DOHH2 (cell line): Measurements from ENCODE around the gene NME7.

Source experiments
- H3F3A ChIP-seq: fragments of 200-600 bp; sonication (generic), shearing (Covaris generic); 2 replicates; pipeline ENCODE4 v1.6.0; 2016; ENCODE audit warnings: antibody characterized with exemption, mild to moderate bottlenecking; ENCODE audit not compliant: control insufficient read depth, insufficient read depth
- H3K27ac ChIP-seq: fragments of 200-600 bp; sonication (generic); 2 replicates; pipeline ENCODE4 v1.5.1; 2014; ENCODE audit warnings: low read depth, mild to moderate bottlenecking, low read length, moderate library complexity
- H3K27me3 ChIP-seq: fragments of 200-600 bp; sonication (generic); 2 replicates; pipeline ENCODE4 v1.6.1; 2014; ENCODE audit warnings: mild to moderate bottlenecking, low read length, mixed read lengths; ENCODE audit not compliant: control insufficient read depth
- H3K36me3 ChIP-seq: fragments of 200-600 bp; sonication (generic); 2 replicates; pipeline ENCODE4 v1.6.1; 2014; ENCODE audit warnings: mild to moderate bottlenecking, low read length, moderate library complexity, mixed read lengths; ENCODE audit not compliant: control insufficient read depth
- H3K4me1 ChIP-seq: fragments of 200-600 bp; sonication (generic); 2 replicates; pipeline ENCODE4 v1.6.1; 2014; ENCODE audit warnings: mild to moderate bottlenecking, low read length, mixed read lengths; ENCODE audit not compliant: control insufficient read depth
- H3K4me2 ChIP-seq: fragments of 200-600 bp; sonication (generic); 2 replicates; pipeline ENCODE4 v1.6.0; 2014; ENCODE audit warnings: mild to moderate bottlenecking, low read length, moderate library complexity
- H3K4me3 ChIP-seq: fragments of 200-600 bp; sonication (generic); 2 replicates; pipeline ENCODE4 v1.5.1; 2014; ENCODE audit warnings: mild to moderate bottlenecking, low read length, mixed read lengths
- H3K79me2 ChIP-seq: fragments of 200-600 bp; sonication (generic); 2 replicates; pipeline ENCODE4 v1.6.1; 2014; ENCODE audit warnings: mild to moderate bottlenecking, low read length, mixed read lengths; ENCODE audit not compliant: control insufficient read depth
- H3K9me2 ChIP-seq: fragments of 200-600 bp; sonication (generic); replicated peaks from 2 replicates; pipeline ENCODE4 v1.6.1; 2014; ENCODE audit warnings: mild to moderate bottlenecking, low read length, mixed read lengths; ENCODE audit not compliant: control insufficient read depth
- H3K9me3 ChIP-seq: fragments of 200-600 bp; sonication (generic); 2 replicates; pipeline ENCODE4 v1.6.1; 2014; ENCODE audit warnings: antibody characterized with exemption, low read length, mixed read lengths; ENCODE audit not compliant: control insufficient read depth, insufficient read depth
- H4K20me1 ChIP-seq: fragments of 200-600 bp; sonication (generic); 2 replicates; pipeline ENCODE4 v1.6.0; 2014; ENCODE audit warnings: low read depth, mild to moderate bottlenecking, antibody characterized with exemption, low read length, moderate library complexity; ENCODE audit not compliant: control insufficient read depth, insufficient read depth
- EZH2phosphoT487 ChIP-seq: fragments of 200-600 bp; sonication (generic); IDR thresholded peaks from 2 replicates; pipeline ENCODE4 v1.6.1; 2017; ENCODE audit warnings: borderline replicate concordance, mild to moderate bottlenecking, antibody characterized with exemption, low read length, moderate library complexity, mixed read lengths
- TF ChIP-seq, protein P1 (sequence below): fragments of 200-600 bp; sonication (generic); IDR thresholded peaks from one replicate; pipeline ENCODE4 v1.5.1; 2014; ENCODE audit warnings: antibody characterized with exemption, mild to moderate bottlenecking, low read depth, low read length; ENCODE audit not compliant: poor library complexity, severe bottlenecking

The NME7 gene

DNA sequence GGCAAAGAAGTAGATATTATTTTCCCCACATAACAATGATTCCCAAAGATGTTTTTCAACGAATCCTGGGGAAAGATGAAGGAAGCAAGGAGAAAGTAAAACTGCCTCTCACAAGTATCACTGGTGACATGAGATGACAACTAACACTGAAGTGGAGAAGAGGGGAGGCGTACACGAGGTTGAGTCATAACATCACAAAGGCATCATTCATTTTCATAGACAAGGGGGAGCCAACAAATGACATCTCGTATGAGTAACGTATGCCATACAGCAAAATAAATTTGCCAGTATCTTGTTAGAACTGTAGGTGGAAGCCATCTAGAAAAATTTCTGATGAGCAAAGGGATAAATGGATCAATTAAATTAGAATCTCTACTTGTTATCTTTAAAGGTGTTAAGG, 204.5 kb downstream of the NME7 start:
- TF ChIP-seq, protein P1, sequence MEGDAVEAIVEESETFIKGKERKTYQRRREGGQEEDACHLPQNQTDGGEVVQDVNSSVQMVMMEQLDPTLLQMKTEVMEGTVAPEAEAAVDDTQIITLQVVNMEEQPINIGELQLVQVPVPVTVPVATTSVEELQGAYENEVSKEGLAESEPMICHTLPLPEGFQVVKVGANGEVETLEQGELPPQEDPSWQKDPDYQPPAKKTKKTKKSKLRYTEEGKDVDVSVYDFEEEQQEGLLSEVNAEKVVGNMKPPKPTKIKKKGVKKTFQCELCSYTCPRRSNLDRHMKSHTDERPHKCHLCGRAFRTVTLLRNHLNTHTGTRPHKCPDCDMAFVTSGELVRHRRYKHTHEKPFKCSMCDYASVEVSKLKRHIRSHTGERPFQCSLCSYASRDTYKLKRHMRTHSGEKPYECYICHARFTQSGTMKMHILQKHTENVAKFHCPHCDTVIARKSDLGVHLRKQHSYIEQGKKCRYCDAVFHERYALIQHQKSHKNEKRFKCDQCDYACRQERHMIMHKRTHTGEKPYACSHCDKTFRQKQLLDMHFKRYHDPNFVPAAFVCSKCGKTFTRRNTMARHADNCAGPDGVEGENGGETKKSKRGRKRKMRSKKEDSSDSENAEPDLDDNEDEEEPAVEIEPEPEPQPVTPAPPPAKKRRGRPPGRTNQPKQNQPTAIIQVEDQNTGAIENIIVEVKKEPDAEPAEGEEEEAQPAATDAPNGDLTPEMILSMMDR, result no peak
- TF ChIP-seq EZH2phosphoT487, result no peak
- no peaks in the 10 kb centered on the region for H4K20me1 ChIP-seq
- no peaks in the 10 kb centered on the region for H3F3A ChIP-seq
- no peaks in the 10 kb centered on the region for H3K9me3 ChIP-seq
- no peak overlapping the region for H3K4me3 ChIP-seq
- no peaks in the 10 kb centered on the region for H3K9me2 ChIP-seq
- H3K36me3 ChIP-seq, result no peaks in the 10 kb centered on the region
- no peaks in the 10 kb centered on the region for H3K4me1 ChIP-seq
- H3K4me2 ChIP-seq, result no peak overlapping the region
- H3K79me2 ChIP-seq, result no peaks in the 10 kb centered on the region
- H3K27me3 ChIP-seq, result no peaks in the 10 kb centered on the region
- H3K27ac ChIP-seq, result no peak overlapping the region

DNA sequence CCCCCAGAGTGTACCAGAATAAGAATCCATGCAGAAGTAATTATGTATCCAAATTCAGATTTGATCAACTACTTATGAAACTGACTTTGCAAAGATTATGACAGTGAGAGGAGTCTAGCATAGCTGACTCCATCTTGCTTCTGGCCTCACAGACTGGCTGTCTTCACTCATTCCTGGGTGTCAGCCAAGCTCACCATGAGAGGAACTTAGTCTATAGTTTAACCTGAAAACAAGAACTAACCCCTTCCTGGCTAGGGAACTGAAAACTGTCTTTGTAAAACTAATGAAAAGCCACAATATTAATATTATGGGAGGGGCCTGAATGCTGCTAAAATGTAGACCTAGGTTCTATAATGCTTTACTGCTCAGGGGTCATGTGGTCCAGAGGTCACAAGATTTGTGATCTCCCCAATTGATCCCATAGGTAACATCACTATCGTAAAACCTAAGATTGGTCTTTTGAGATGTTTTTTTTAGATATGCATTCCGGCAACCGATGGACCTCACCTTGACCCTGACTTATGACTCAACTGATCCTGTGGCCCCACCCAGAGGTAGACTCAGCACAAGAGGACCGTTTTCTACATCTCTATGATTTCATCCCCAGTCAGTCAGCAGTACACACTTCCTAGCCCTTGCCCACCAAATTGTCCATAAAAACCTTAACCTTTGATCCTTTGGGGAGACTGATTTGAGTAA, 206.0 kb downstream of the NME7 start:
- Histone ChIP-seq H3K27ac (no peak overlapping the region), H3K36me3 (no peaks in the 10 kb centered on the region), H3K9me3 (no peaks in the 10 kb centered on the region), H3K4me2 (no peak overlapping the region), H3K4me3 (no peak overlapping the region), H4K20me1 (no peaks in the 10 kb centered on the region), H3K4me1 (no peaks in the 10 kb centered on the region), H3K27me3 (no peaks in the 10 kb centered on the region), H3F3A (no peaks in the 10 kb centered on the region), H3K79me2 (no peaks in the 10 kb centered on the region), H3K9me2 (no peaks in the 10 kb centered on the region)
- TF ChIP-seq, protein P1, result no peak
- TF ChIP-seq EZH2phosphoT487, result no peak

DNA sequence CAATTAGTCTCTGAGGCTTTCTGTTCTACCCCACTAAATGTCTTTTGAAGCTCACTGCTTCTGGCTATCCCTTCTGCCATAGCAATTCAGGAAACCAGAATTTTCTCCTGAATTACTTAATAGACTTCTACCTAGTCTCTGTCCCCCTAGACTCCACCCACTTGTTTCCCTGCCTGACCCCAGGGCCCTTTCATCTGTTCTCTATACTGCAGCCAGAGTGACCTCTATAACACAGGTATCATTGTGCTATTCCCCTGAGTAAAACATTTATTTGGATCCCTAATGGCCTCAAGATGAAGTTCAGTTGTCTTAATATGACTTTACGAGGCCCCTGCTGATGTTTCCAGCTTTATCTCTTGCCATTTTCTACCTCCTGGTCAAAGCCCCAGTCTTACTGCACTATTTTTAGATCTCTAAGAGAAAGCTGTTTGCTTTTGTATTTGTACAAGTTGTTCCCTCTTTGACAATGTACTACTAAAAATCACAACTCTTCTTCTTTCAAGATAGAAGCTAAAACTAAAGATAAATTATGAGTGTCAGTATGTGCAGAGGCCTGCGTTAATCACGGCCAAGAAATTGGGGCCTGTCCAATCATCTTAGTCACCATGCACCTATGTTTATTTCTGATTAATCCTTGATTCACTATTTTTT, 206.6 kb downstream of the NME7 start:
- Histone ChIP-seq H3K9me2 (no peaks in the 10 kb centered on the region), H3K36me3 (no peaks in the 10 kb centered on the region), H3K27me3 (no peaks in the 10 kb centered on the region), H3F3A (no peaks in the 10 kb centered on the region), H3K9me3 (no peaks in the 10 kb centered on the region), H3K79me2 (no peaks in the 10 kb centered on the region), H3K27ac (no peak overlapping the region), H3K4me3 (no peak overlapping the region), H3K4me2 (no peak overlapping the region), H4K20me1 (no peaks in the 10 kb centered on the region), H3K4me1 (no peaks in the 10 kb centered on the region)
- no peak for TF ChIP-seq EZH2phosphoT487
- TF ChIP-seq, protein P1, result no peak
